HL-60 (cell line): ENCODE results near the gene RFFL.

Experiments used
- DNase-seq, 2 experiments: peaks; one replicate each; pipeline ENCODE4 v3.0.0-alpha.2; 2010 to 2020; ENCODE audit warnings: low read depth in 1 of 2, low spot score in 1 of 2
- H3K27ac ChIP-seq: fragments of 250-450 bp; sonication (Bioruptor Pico); replicated peaks from 2 replicates; pipeline ENCODE4 v1.5.1; 2020; ENCODE audit warnings: mild to moderate bottlenecking, moderate library complexity
- H3K27me3 ChIP-seq: fragments of 250-450 bp; sonication (Bioruptor Pico); 2 replicates; pipeline ENCODE4 v1.5.1; 2021; ENCODE audit warnings: mild to moderate bottlenecking, moderate library complexity; ENCODE audit not compliant: insufficient read depth, poor library complexity, severe bottlenecking
- H3K4me3 ChIP-seq: replicated peaks from 2 replicates; pipeline ENCODE4 v1.5.1; 2011; ENCODE audit warnings: mild to moderate bottlenecking, control low read depth, low read length; ENCODE audit not compliant: insufficient read depth
- GABPA ChIP-seq: IDR thresholded peaks from 2 replicates; pipeline ENCODE4 v1.6.1; 2012; ENCODE audit warnings: low read depth
- POLR2AphosphoS5 ChIP-seq: IDR thresholded peaks from 2 replicates; pipeline ENCODE4 v1.6.1; 2012; ENCODE audit warnings: low read depth
- REST ChIP-seq: IDR thresholded peaks from 2 replicates; pipeline ENCODE4 v1.6.1; 2012; ENCODE audit warnings: low read depth; ENCODE audit not compliant: insufficient replicate concordance
- SPI1 ChIP-seq: IDR thresholded peaks from 2 replicates; pipeline ENCODE4 v1.6.1; 2012; ENCODE audit warnings: low read depth, mild to moderate bottlenecking, borderline replicate concordance
- TF ChIP-seq, protein P1 (sequence below): IDR thresholded peaks from one replicate; pipeline ENCODE4 v1.5.1; 2011; ENCODE audit warnings: low read length, control low read depth, inconsistent platforms; ENCODE audit not compliant: insufficient read depth

Gene RFFL

DNA sequence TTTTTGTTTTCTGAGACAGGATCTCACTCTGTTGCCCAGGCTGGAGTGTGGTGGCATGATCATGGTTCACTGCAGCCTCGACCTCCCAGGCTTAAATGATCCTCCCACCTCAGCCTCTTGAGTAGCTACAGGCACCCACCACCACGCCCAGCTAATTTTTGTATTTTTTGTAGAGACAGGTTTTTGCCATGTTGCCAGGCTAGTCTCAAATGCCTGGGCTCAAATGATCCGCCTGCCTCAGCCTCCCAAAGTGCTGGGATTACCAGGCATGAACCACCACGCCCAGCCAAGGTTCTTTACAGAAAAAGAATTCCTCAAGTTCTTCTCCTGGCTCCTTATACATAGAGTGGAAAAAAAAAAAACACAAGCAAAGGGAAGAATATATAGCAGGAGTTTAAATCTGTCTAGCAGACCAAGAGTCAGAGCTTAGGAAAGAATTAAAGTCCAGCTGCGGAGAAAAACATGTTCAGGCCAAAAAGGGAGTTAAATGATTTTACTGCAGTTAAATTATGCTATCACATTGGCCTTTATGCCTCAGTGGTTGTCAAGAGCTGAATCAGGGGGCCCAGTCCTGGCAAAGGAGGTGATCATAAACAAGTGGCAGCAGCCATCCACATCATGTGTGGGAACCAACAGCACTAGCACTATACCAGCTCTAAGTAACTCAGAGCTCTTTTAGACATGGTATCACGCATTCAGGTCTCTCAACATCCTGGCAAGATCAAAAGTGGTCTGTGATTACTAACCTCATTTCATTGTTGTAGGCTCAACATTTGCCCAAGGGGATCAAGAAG is 43.9 kb downstream of the RFFL start:
- no peak overlapping the region for H3K27ac ChIP-seq
- no peaks in the 10 kb centered on the region for H3K27me3 ChIP-seq
- TF ChIP-seq, protein P1, sequence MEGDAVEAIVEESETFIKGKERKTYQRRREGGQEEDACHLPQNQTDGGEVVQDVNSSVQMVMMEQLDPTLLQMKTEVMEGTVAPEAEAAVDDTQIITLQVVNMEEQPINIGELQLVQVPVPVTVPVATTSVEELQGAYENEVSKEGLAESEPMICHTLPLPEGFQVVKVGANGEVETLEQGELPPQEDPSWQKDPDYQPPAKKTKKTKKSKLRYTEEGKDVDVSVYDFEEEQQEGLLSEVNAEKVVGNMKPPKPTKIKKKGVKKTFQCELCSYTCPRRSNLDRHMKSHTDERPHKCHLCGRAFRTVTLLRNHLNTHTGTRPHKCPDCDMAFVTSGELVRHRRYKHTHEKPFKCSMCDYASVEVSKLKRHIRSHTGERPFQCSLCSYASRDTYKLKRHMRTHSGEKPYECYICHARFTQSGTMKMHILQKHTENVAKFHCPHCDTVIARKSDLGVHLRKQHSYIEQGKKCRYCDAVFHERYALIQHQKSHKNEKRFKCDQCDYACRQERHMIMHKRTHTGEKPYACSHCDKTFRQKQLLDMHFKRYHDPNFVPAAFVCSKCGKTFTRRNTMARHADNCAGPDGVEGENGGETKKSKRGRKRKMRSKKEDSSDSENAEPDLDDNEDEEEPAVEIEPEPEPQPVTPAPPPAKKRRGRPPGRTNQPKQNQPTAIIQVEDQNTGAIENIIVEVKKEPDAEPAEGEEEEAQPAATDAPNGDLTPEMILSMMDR, result no peak
- no peak for TF ChIP-seq POLR2AphosphoS5
- TF ChIP-seq GABPA, result no peak
- no peak for TF ChIP-seq REST
- no peak overlapping the region for H3K4me3 ChIP-seq
- DNase-seq, result no peak

DNA sequence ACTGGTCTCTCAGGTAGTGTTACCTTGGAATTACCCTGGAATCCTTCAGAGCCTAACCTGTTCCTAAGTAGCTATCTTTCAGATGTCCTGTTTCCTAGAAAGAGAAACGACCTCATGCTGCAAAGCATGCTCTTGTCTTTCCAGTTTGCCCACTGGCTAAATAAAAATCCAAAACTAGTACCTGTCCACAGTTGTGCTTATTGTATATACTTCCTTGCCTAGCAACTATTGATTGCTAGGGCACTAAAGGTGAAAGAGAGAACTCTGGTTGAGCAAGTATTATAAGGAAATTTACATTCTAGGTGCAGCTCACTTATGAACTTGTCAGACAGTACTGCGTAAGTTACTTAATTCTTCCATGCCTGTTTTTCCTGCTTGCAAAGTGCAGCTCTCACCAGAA is 44.7 kb downstream of the RFFL start:
- no peak for DNase-seq
- TF ChIP-seq GABPA (no peak), SPI1 (no peak), POLR2AphosphoS5 (no peak), REST (no peak)
- TF ChIP-seq, protein P1, result no peak
- Histone ChIP-seq H3K27me3 (no peaks in the 10 kb centered on the region), H3K4me3 (no peak overlapping the region), H3K27ac (no peak overlapping the region)

- H3K27ac ChIP-seq, result no peak overlapping the region
- no peak for DNase-seq
- H3K27me3 ChIP-seq, result no peaks in the 10 kb centered on the region
- TF ChIP-seq POLR2AphosphoS5, result no peak
- TF ChIP-seq, protein P1, result no peak
- no peak for TF ChIP-seq REST
- TF ChIP-seq SPI1, result no peak
- no peak for TF ChIP-seq GABPA
- no peak overlapping the region for H3K4me3 ChIP-seq
Measured at GRCh38 chr17:35017021-35017420, 46.5 kb downstream of the RFFL start.
